ENCODE results near the gene EXOSC2.

DNA sequence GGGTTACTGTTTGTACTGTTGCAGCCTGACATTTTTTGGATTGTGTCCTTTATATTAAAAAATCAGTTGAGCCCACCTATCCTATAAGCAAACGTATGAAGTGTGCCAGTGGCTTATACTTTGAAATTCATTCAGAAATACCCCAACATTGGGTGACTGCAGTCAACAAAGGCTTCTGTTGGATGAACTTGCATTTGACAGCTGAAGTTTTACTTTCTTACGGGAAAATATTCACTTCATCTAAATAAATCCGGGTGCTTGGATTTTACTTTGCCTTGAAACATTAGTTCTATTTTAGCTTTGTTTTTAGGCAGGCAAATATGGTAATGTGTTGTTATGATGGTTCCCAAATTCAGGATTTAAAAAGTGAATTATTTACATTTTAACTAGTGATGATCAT, 21.7 kb downstream of the EXOSC2 start:
- TF ChIP-seq, protein P1, sequence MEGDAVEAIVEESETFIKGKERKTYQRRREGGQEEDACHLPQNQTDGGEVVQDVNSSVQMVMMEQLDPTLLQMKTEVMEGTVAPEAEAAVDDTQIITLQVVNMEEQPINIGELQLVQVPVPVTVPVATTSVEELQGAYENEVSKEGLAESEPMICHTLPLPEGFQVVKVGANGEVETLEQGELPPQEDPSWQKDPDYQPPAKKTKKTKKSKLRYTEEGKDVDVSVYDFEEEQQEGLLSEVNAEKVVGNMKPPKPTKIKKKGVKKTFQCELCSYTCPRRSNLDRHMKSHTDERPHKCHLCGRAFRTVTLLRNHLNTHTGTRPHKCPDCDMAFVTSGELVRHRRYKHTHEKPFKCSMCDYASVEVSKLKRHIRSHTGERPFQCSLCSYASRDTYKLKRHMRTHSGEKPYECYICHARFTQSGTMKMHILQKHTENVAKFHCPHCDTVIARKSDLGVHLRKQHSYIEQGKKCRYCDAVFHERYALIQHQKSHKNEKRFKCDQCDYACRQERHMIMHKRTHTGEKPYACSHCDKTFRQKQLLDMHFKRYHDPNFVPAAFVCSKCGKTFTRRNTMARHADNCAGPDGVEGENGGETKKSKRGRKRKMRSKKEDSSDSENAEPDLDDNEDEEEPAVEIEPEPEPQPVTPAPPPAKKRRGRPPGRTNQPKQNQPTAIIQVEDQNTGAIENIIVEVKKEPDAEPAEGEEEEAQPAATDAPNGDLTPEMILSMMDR (conservative IDR thresholded peaks at IDR 0.05): no peak
- TF ChIP-seq EZH2 (IDR thresholded peaks at IDR 0.05; ENCODE audit: low read depth): no peak
